AG09319 (cell line): Measurements from ENCODE around the gene SMPX.

Source experiments
- DNase-seq: peaks from one replicate; pipeline ENCODE4 v3.0.0-alpha.2; 2010; ENCODE audit warnings: low read depth; ENCODE audit errors: extremely low read depth
- TF ChIP-seq, protein P1 (sequence below): IDR thresholded peaks from 2 replicates; pipeline ENCODE4 v1.5.1; 2011; ENCODE audit warnings: low read depth, mild to moderate bottlenecking, inconsistent platforms, low read length, moderate library complexity

SMPX gene

DNA sequence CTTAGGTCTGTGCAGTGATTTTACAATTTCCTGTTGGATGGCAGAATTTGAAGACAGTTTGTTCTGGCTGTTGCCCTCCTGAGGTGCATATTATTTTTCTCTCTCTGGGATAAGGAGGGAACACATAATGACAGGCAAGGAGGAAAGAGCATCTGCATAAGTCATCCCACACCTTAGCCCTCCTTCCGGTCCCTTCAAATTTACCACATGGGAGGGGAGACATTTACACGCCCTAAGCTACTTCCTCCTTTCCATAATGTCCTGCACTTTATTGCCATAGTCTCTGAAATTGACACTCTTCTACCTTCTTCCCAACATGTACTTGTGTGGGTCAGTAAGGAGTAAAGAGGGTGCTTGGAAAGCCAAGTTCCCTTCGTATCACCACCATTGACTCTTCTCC is 13.9 kb downstream of the SMPX start:
- DNase-seq, result no peak
- TF ChIP-seq, protein P1, sequence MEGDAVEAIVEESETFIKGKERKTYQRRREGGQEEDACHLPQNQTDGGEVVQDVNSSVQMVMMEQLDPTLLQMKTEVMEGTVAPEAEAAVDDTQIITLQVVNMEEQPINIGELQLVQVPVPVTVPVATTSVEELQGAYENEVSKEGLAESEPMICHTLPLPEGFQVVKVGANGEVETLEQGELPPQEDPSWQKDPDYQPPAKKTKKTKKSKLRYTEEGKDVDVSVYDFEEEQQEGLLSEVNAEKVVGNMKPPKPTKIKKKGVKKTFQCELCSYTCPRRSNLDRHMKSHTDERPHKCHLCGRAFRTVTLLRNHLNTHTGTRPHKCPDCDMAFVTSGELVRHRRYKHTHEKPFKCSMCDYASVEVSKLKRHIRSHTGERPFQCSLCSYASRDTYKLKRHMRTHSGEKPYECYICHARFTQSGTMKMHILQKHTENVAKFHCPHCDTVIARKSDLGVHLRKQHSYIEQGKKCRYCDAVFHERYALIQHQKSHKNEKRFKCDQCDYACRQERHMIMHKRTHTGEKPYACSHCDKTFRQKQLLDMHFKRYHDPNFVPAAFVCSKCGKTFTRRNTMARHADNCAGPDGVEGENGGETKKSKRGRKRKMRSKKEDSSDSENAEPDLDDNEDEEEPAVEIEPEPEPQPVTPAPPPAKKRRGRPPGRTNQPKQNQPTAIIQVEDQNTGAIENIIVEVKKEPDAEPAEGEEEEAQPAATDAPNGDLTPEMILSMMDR, result no peak

DNA sequence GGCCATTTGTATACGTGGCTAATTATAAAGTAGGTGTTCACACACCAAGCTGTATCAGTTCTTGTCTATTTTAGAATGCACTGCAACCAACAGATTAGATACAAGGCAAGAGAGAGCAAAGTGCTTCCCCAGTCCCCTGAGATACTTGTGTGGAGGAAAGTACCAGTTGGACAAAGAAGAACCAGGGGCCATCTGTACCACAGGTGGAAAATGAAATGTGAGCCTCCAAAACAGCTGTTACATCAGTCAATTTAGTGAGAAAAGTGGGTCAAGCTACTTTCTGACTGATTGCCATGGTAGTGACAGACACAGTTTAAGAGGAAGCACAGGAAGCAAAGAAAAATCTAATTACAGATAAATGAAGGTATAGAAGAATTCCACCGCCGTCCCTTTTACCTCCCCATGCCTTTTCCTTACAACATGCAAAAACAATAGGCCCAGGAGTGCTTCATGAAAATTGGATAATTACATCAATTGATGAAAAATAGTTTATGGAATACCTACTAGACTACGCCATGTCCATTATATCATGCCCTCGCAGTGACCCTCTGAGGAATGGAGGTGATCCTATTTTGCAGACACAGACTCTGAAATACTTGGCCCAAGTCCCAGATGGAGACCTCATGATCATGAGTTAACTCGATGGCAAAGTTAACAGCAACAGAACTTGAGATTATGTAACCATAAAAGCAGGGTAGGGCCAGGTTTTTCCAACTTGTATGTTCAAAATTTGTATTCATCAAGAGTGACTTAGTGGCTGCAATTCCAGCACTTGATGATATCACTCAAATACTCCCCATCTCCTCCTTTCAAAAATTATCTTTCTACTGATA is 15.8 kb downstream of the SMPX start:
- TF ChIP-seq, protein P1, result no peak
- DNase-seq, result no peak

DNA sequence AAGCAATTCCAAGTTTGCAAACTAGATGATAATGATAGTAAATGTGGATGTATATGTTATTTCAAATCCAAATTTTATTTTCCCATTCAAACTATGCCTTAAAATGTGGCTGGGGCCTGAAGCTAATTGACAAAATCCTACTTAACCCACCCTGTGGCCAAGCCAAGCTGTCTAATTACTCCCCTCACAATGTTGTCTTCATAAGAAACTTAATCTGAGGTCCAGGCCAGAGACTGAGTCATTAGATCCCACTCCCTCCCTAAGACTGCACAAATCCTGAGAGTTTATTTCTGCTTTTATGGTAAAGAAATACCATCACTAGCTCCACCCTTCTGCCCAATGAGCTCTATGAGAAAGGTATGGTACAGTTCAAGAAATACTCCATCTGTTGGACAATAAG is 16.6 kb downstream of the SMPX start:
- TF ChIP-seq, protein P1, result no peak
- no peak for DNase-seq

DNA sequence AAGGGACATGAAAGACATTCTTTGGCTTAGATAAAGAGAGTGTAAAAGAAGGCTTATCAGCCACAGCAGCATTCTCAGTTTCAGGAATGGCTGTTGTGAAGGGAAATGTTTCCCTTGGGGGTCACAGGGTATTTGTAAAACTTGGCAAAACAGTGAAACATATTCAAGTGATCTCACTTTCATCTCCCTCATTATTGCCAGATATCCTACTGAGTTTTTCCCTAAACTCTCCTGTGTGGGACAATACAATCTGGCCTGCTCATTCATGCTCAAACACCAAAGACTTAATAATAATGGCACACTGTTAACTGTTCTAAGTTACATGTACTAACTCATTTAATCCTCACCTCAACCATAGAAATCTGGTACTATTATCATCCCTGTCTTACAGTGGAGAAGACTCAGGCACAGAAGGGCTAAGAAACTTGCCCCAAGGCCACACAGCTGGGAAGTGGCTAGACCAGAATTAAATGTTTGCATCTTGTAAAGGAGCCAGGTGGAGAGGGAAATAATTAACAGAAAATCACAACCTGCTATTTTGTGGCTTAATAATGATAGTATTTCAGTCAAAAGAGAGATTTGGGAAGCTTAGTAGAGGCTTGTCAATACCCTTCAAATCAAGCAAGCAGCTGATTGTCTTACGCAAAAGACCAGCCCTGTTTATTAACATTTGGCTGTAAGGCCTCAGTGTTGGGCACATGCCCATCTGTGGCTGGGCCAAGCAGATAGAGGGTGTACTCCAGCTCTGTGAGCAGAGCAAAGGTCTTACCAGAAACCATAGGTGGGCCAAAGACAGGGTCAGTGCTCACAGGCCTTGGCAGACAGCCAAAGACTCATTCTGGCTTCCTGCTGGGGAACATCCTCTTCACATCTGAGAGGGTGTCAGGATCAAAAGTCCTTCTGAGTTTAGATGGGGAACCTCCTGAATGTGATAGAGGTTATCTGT is 17.3 kb downstream of the SMPX start:
- TF ChIP-seq, protein P1, result no peak
- no peak for DNase-seq

DNA sequence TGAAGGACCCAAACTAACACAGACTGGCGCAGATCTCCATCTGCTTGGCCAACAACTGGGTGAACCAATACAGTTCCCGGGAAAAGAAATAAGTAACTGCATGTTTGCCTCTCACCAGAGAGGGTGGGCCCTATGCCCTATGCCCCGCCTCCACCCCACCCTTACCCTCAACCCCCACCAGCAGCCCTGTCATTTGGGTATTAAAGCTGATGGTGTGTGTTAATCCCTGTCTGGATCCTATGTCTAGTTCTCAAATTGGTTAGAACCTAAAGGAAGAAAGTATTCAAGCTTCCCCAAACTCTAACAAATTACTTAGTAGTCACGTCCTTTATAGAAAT is 19.0 kb downstream of the SMPX start:
- TF ChIP-seq, protein P1, result no peak
- DNase-seq, result no peak

DNA sequence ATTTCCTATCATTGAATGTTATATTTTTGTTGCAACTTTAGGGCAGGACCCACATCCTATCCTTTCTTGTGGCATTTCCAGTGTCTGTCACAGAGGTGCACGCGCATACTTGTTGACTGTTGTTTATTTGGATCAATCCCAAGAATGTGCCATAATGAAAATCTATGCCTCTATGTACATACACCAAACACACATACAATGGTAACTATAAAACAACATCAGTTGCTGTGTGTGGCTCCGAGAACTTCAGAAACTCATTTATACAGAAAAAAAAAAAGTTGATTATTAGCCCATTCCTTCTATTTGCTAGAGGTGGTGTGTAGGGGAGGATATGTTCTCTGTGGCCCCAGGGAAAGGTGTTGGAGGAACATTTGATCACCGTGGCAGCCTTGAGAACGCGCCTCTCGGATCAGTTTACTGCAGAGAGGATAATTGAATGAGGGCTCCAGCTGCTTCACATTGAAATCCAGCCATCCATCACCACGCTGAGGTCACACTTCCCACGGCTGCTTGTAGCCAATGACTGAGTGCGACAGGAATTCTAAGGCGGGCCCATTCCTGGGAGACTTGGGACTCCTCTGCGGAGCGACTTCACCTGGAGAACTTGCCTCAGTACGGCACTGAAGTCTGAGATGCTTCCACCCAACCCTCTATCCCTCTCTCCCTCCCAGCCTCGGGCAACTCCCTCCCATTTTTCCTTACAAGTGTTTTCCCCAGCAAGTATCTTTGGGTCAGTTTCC is 19.5 kb downstream of the SMPX start:
- TF ChIP-seq, protein P1, result no peak
- DNase-seq, result no peak
